H9 (cell line): ENCODE data around the gene C1QTNF9B. TPM values are rescaled to one million over a fixed set of nuclear protein-coding genes. Genes with fewer than 3 reads are reported as not detected.

Experiments used
- DNase-seq: peaks from one replicate; pipeline ENCODE4 v3.0.0-alpha.2; 2017
- H2AFZ ChIP-seq: one replicate; pipeline ENCODE4 v1.6.1; 2013; ENCODE audit warnings: mild to moderate bottlenecking, low read length, control low read depth, moderate library complexity
- H2AK5ac ChIP-seq: 2 replicates; pipeline ENCODE4 v1.6.1; 2013; ENCODE audit warnings: low read length, control low read depth, mixed read lengths; ENCODE audit not compliant: insufficient read length
- H2BK120ac ChIP-seq: one replicate; pipeline ENCODE4 v1.6.1; 2013; ENCODE audit warnings: low read depth, mild to moderate bottlenecking, low read length, control low read depth, inconsistent platforms; ENCODE audit not compliant: poor library complexity, severe bottlenecking
- H2BK12ac ChIP-seq: 2 replicates; pipeline ENCODE4 v1.6.1; 2013; ENCODE audit warnings: low read length, control low read depth, mixed read lengths, low read depth; ENCODE audit not compliant: insufficient read length
- H2BK15ac ChIP-seq: 2 replicates; pipeline ENCODE4 v1.6.1; 2013; ENCODE audit warnings: low read depth, low read length, control low read depth
- H2BK20ac ChIP-seq: one replicate; pipeline ENCODE4 v1.6.1; 2013; ENCODE audit warnings: low read depth, mild to moderate bottlenecking, low read length, control low read depth, inconsistent platforms; ENCODE audit not compliant: poor library complexity, severe bottlenecking
- H2BK5ac ChIP-seq: 2 replicates; pipeline ENCODE4 v1.6.1; 2013; ENCODE audit warnings: low read length, control low read depth, mixed read lengths; ENCODE audit not compliant: insufficient read length
- H3K14ac ChIP-seq: 2 replicates; pipeline ENCODE4 v1.6.1; 2013; ENCODE audit warnings: low read length, control low read depth; ENCODE audit not compliant: insufficient read depth
- H3K18ac ChIP-seq: 2 replicates; pipeline ENCODE4 v1.6.1; 2013; ENCODE audit warnings: low read depth, mild to moderate bottlenecking, mixed read lengths, low read length, control low read depth; ENCODE audit not compliant: insufficient read length
- H3K23ac ChIP-seq: 2 replicates; pipeline ENCODE4 v1.6.1; 2013; ENCODE audit warnings: low read length, control low read depth, mixed read lengths, low read depth; ENCODE audit not compliant: insufficient read length
- H3K23me2 ChIP-seq: 2 replicates; pipeline ENCODE4 v1.6.1; 2013; ENCODE audit warnings: low read depth, mild to moderate bottlenecking, mixed read lengths, low read length, control low read depth; ENCODE audit not compliant: insufficient read length, poor library complexity, severe bottlenecking
- H3K27ac ChIP-seq: 2 replicates; pipeline ENCODE4 v1.5.1; 2013; ENCODE audit warnings: low read length, control low read depth, mixed read lengths, low read depth; ENCODE audit not compliant: insufficient read length
- H3K27me3 ChIP-seq: 2 replicates; pipeline ENCODE4 v1.6.1; 2013; ENCODE audit warnings: low read length, control low read depth, inconsistent platforms; ENCODE audit not compliant: insufficient read depth
- H3K4ac ChIP-seq: 2 replicates; pipeline ENCODE4 v1.6.1; 2013; ENCODE audit warnings: low read depth, mild to moderate bottlenecking, control low read depth, inconsistent platforms, low read length, moderate library complexity
- H3K4me1 ChIP-seq: 2 replicates; pipeline ENCODE4 v1.6.1; 2013; ENCODE audit warnings: low read length, control low read depth, inconsistent platforms; ENCODE audit not compliant: insufficient read depth
- H3K4me2 ChIP-seq: 2 replicates; pipeline ENCODE4 v1.6.1; 2013; ENCODE audit warnings: low read length, control low read depth, mixed read lengths; ENCODE audit not compliant: insufficient read length, insufficient read depth
- H3K56ac ChIP-seq: 2 replicates; pipeline ENCODE4 v1.6.1; 2013; ENCODE audit warnings: low read depth, mild to moderate bottlenecking, mixed read lengths, low read length, control low read depth; ENCODE audit not compliant: insufficient read length
- H3K79me1 ChIP-seq: 2 replicates; pipeline ENCODE4 v1.6.1; 2013; ENCODE audit warnings: low read depth, mild to moderate bottlenecking, moderate library complexity, low read length, control low read depth, inconsistent platforms; ENCODE audit not compliant: insufficient read depth, poor library complexity, severe bottlenecking
- H3K79me2 ChIP-seq: 2 replicates; pipeline ENCODE4 v1.6.1; 2013; ENCODE audit warnings: low read length, control low read depth, inconsistent platforms; ENCODE audit not compliant: insufficient read depth
- H3K9ac ChIP-seq: 2 replicates; pipeline ENCODE4 v1.6.1; 2013; ENCODE audit warnings: low read length, control low read depth, mixed read lengths; ENCODE audit not compliant: insufficient read length; ENCODE audit errors: extremely low read depth
- H3K9me3 ChIP-seq: one replicate; pipeline ENCODE4 v1.6.1; 2013; ENCODE audit warnings: low read depth, low read length, inconsistent platforms; ENCODE audit not compliant: control insufficient read depth
- H3T11ph ChIP-seq: one replicate; pipeline ENCODE4 v1.6.1; 2013; ENCODE audit warnings: mild to moderate bottlenecking, low read length, control low read depth, inconsistent platforms
- H4K20me1 ChIP-seq: one replicate; pipeline ENCODE4 v1.6.1; 2013; ENCODE audit not compliant: control insufficient read depth, insufficient read length, insufficient read depth
- H4K5ac ChIP-seq: 2 replicates; pipeline ENCODE4 v1.6.1; 2013; ENCODE audit warnings: low read depth, mild to moderate bottlenecking, mixed read lengths, low read length, control low read depth; ENCODE audit not compliant: insufficient read length
- H4K8ac ChIP-seq: replicated peaks from 2 replicates; pipeline ENCODE4 v1.6.1; 2013; ENCODE audit warnings: low read length, control low read depth, mixed read lengths, low read depth; ENCODE audit not compliant: insufficient read length
- H4K91ac ChIP-seq: 2 replicates; pipeline ENCODE4 v1.6.1; 2013; ENCODE audit warnings: low read depth, mild to moderate bottlenecking, moderate library complexity, mixed read lengths, low read length, control low read depth; ENCODE audit not compliant: insufficient read length
- H3K27ac Mint-ChIP-seq, 3 experiments: 2 replicates in 2 of 3; 3 replicates in 1 of 3; pipeline ENCODE4 v1.8.0; 2020 to 2021; ENCODE audit warnings: mixed read lengths in 3 of 3, mild to moderate bottlenecking in 1 of 3, moderate library complexity in 1 of 3
- H3K27me3 Mint-ChIP-seq: 2 replicates; pipeline ENCODE4 v1.8.0; 2021; ENCODE audit warnings: low read depth, mild to moderate bottlenecking, moderate library complexity, mixed read lengths
- H3K36me3 Mint-ChIP-seq, 3 experiments: 2 replicates in 2 of 3; 3 replicates in 1 of 3; pipeline ENCODE4 v1.8.0; 2020 to 2021; ENCODE audit warnings: low read depth in 3 of 3, mixed read lengths in 3 of 3; ENCODE audit not compliant: insufficient read depth in 1 of 3
- H3K4me1 Mint-ChIP-seq, 2 experiments: 2 replicates each; pipeline ENCODE4 v1.8.0; 2020; ENCODE audit warnings: mixed read lengths in 2 of 2
- H3K4me3 Mint-ChIP-seq, 2 experiments: 2 replicates in 1 of 2; 3 replicates in 1 of 2; pipeline ENCODE4 v1.8.0; 2020 to 2021; ENCODE audit warnings: mild to moderate bottlenecking in 2 of 2, mixed read lengths in 2 of 2, moderate library complexity in 1 of 2
- H3K9me3 Mint-ChIP-seq, 2 experiments: 2 replicates in 1 of 2; 3 replicates in 1 of 2; pipeline ENCODE4 v1.8.0; 2020; ENCODE audit warnings: mild to moderate bottlenecking in 2 of 2, mixed read lengths in 2 of 2, moderate library complexity in 1 of 2
- WGBS: extraction: QIAGEN DNeasy Blood & Tissue Kit; methylation state at CpG from one replicate; pipeline ENCODE4 v1.1.7; 2013; ENCODE audit warnings: missing lambda C conversion rate, low lambda C conversion rate, mixed read lengths; ENCODE audit not compliant: insufficient read length; ENCODE audit errors: extremely low coverage; 5-methylcytosine and 5-hydroxymethylcytosine counted together
- total RNA-seq: library from RNA; stranded (reverse); gene quantifications from 2 replicates; pipeline ENCODE4 v1.2.1, GENCODE V29; 2021
- TF ChIP-seq, protein P1 (sequence below): fragments of 200-600 bp; sonication (generic); conservative IDR thresholded peaks from 3 replicates; pipeline ENCODE4 v1.8.0; 2021; ENCODE audit warnings: antibody characterized with exemption, mild to moderate bottlenecking

C1QTNF9B gene
- total RNA-seq, 1 experiment from 2014 or later, result not detected

DNA sequence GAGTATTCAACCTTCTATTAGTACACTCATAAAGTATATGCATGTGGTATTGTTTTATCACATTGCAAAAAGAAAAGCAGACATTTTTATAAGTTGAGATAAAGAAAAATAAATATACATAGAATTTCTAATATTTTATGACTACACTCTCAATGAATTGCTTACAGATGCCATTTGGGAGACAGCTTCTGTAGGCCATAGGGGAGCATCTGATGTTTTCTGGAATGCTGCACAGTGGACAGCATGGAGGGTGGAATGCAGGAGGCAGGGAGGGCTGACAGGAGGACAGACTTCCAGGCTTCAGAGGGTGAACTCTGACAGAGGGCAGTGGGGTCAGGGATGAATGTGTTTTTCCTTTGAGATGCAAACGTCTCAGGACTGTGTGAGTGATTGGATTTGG is 53.9 kb downstream of the C1QTNF9B start:
- Histone ChIP-seq H4K5ac (no peak overlapping the region), H3K4ac (no peak overlapping the region), H3K79me1 (no peaks in the 10 kb centered on the region), H2BK120ac (no peak overlapping the region), H3K23ac (no peak overlapping the region), H2AK5ac (no peak overlapping the region), H3K14ac (no peak overlapping the region), H2AFZ (no peak overlapping the region), H2BK15ac (no peak overlapping the region), H4K91ac (no peak overlapping the region), H3K23me2 (no peaks in the 10 kb centered on the region), H3K56ac (no peak overlapping the region), H3K79me2 (no peaks in the 10 kb centered on the region), H3K27ac (no peak overlapping the region), H3K4me2 (no peak overlapping the region), H2BK20ac (no peak overlapping the region), H3K18ac (no peak overlapping the region), H2BK12ac (no peak overlapping the region), H3K4me1 (no peaks in the 10 kb centered on the region; the same call in 1 of the 2 replicates), H3K27me3 (no peaks in the 10 kb centered on the region), H4K8ac (no peak overlapping the region), H3K9me3 (no peaks in the 10 kb centered on the region), H2BK5ac (no peak overlapping the region), H3T11ph (no peak overlapping the region), H4K20me1 (no peaks in the 10 kb centered on the region), H3K9ac (no peak overlapping the region)
- DNase-seq, result no peak
- H3K27ac Mint-ChIP-seq, result peak overlapping the region in 1 of 3 experiments; percentile 15; a peak in 4 of 7 replicates
- H3K27me3 Mint-ChIP-seq, result no peaks in the 10 kb centered on the region
- no CpG with 5 or more reads among the region's 1 CpG for WGBS
- H3K36me3 Mint-ChIP-seq, result 0 out of 7 replicates have a peak, but pooled peaks cover 0 to 2% (median 0%) of the 10 kb centered on the region in 3 experiments
- TF ChIP-seq, protein P1, sequence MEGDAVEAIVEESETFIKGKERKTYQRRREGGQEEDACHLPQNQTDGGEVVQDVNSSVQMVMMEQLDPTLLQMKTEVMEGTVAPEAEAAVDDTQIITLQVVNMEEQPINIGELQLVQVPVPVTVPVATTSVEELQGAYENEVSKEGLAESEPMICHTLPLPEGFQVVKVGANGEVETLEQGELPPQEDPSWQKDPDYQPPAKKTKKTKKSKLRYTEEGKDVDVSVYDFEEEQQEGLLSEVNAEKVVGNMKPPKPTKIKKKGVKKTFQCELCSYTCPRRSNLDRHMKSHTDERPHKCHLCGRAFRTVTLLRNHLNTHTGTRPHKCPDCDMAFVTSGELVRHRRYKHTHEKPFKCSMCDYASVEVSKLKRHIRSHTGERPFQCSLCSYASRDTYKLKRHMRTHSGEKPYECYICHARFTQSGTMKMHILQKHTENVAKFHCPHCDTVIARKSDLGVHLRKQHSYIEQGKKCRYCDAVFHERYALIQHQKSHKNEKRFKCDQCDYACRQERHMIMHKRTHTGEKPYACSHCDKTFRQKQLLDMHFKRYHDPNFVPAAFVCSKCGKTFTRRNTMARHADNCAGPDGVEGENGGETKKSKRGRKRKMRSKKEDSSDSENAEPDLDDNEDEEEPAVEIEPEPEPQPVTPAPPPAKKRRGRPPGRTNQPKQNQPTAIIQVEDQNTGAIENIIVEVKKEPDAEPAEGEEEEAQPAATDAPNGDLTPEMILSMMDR, result no peak
- H3K9me3 Mint-ChIP-seq, result no peaks in the 10 kb centered on the region
- H3K4me3 Mint-ChIP-seq, result no peak overlapping the region
- H3K4me1 Mint-ChIP-seq, result peaks cover 7 to 8% of the 10 kb centered on the region in 2 experiments
